NCI-H1436 (cell line): ENCODE data around the gene CDY1.
"Not testable (repeated sequence)": the region's sequence is repeated elsewhere in the genome, so short reads cannot be mapped to it uniquely, and the experiment has no call there.

ENCODE experiments used
- DNase-seq: peaks from one replicate; lab custom pipeline; 2025; lab: John Stamatoyannopoulos, UW

CDY1 gene

GRCh38 chrY:25621817-25622216 lies at the start of gene CDY1:
TSS of gene CDY1 (plus strand) at chrY:25622117. CDS start at chrY:25622443, 326 bp downstream.
- not testable (repeated sequence) for DNase-seq

GRCh38 chrY:25593336-25593735 lies 28.6 kb upstream of the CDY1 start:
- not testable (repeated sequence) for DNase-seq

- not testable (repeated sequence) for DNase-seq
Measured at GRCh38 chrY:25620209-25620608, 1.7 kb upstream of the CDY1 start.

- DNase-seq: not testable (repeated sequence)
Measured at GRCh38 chrY:25626524-25626923, 4.6 kb downstream of the CDY1 start.

- not testable (repeated sequence) for DNase-seq
Measured at GRCh38 chrY:25630383-25631112, 8.6 kb downstream of the CDY1 start.

- not testable (repeated sequence) for DNase-seq
Measured at GRCh38 chrY:25639852-25640251, 17.9 kb downstream of the CDY1 start.

GRCh38 chrY:25643024-25643915 lies 21.4 kb downstream of the CDY1 start:
- DNase-seq: not testable (repeated sequence)
